BE2C (cell line): ENCODE measurements around the gene SCCPDH.

Experiments
- DNase-seq: peaks from one replicate; pipeline ENCODE4 v3.0.0-alpha.2; 2020
- H3K27me3 ChIP-seq: fragments of 250-450 bp; sonication (Bioruptor Pico); 2 replicates; pipeline ENCODE4 v1.5.1; 2020; ENCODE audit warnings: mild to moderate bottlenecking
- H3K36me3 ChIP-seq: fragments of 250-450 bp; sonication (Bioruptor Pico); 2 replicates; pipeline ENCODE4 v1.5.1; 2020; ENCODE audit warnings: mild to moderate bottlenecking
- H3K4me1 ChIP-seq: fragments of 250-450 bp; sonication (Bioruptor Pico); 2 replicates; pipeline ENCODE4 v1.5.1; 2020
- H3K4me3 ChIP-seq: 2 replicates; pipeline ENCODE4 v1.5.1; 2011; ENCODE audit warnings: low read depth, low read length
- H3K9me3 ChIP-seq: fragments of 250-450 bp; sonication (Bioruptor Pico); 2 replicates; pipeline ENCODE4 v1.5.1; 2020
- CTCF ChIP-seq: IDR thresholded peaks from 2 replicates; pipeline ENCODE4 v1.5.1; 2012; ENCODE audit warnings: mild to moderate bottlenecking, low read depth, low read length

The SCCPDH gene

DNA sequence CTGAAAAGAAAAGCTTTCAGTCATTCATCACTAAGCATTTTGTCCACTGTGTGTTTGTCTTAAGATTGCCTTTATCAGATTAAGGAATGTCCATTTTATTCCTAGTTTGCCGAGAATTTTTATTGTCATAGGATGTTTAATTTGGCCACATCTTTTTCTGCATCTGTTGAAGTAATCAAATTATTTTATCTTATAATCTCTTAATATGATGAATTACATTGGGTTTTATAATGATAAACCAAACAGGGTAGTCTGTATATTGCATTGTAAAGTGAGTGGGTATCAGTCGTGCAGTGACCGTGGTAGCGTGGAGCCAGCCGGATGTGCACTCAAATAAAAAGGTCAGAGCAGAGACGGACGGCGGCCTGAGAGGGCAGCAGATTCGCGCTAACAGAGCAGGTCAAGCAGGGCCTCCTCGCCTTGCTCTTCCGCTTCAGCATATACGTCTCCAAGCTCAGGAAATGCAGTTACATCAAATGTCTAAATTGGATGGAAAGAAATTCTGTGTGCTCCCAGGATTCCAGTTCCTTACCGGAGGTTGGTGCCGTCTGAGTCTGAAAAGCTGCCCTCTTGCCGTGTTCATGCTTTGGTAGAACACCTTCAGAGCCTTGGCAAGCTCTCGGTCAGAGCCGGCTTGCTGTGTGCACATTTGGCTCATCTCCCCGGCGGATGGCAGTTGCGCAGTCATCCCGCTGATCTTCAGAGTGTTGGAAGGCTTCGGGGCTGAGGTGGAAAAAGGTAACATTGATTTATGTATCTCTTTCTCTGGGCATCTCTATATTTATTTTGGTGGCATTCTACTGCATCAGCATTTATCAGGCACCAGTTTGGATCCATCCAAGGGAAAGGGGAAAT is 51.5 kb downstream of the SCCPDH start:
- H3K27me3 ChIP-seq = no peaks in the 10 kb centered on the region
- no peaks in the 10 kb centered on the region for H3K9me3 ChIP-seq
- no peaks in the 10 kb centered on the region for H3K4me1 ChIP-seq
- H3K36me3 ChIP-seq = no peaks in the 10 kb centered on the region
- DNase-seq = no peak
- H3K4me3 ChIP-seq = no peak overlapping the region
- no peak for TF ChIP-seq CTCF

GRCh38 chr1:246776923-246777322 is 52.7 kb downstream of the SCCPDH start:
- Histone ChIP-seq H3K27me3 (no peaks in the 10 kb centered on the region), H3K36me3 (no peaks in the 10 kb centered on the region), H3K4me1 (no peaks in the 10 kb centered on the region), H3K9me3 (no peaks in the 10 kb centered on the region), H3K4me3 (no peak overlapping the region)
- no peak for DNase-seq
- no peak for TF ChIP-seq CTCF

GRCh38 chr1:246778663-246779062 is 54.5 kb downstream of the SCCPDH start:
- H3K36me3 ChIP-seq = no peaks in the 10 kb centered on the region

DNA sequence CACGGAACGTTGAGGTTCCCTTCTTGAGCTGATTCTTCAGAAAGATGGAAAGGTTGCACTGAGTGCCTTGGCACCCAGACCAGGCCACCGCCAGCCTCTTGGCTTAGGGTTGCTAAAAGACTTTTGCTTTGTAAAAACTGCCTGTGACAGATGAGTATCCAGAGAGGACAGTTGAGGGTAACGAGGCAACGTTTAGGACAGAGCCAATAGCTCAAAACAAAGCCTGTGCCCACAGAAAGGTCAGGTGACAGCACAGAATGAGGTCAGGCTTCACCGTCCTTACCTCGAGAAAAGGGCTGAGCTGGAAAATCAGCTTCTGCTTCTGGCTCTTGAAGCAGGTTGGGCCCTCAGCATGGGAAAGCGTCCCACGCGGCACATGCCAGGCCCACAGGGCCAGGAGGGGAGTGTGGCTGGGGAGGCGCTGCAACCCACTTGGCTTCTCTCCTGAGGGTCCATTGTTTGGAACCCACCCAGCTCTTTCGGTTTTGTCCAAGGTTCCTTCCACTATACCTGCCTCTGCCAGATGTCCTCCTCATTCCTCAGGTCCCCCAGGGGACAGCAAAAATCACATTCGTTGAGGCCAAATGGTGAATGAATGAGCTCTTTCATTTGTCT is 55.5 kb downstream of the SCCPDH start:
- TF ChIP-seq CTCF = no peak

More at GRCh38 chr1:246778663-246779062, 54.5 kb downstream of the SCCPDH start:
- Histone ChIP-seq H3K4me3 (no peak overlapping the region), H3K27me3 (no peaks in the 10 kb centered on the region), H3K9me3 (no peaks in the 10 kb centered on the region), H3K4me1 (peaks cover 4% of the 10 kb centered on the region; the same call in 1 of the 2 replicates)
- no peak for TF ChIP-seq CTCF
- no peak for DNase-seq

GRCh38 chr1:246780264-246780663 is 56.1 kb downstream of the SCCPDH start:
- H3K36me3 ChIP-seq = no peaks in the 10 kb centered on the region
- TF ChIP-seq CTCF = no peak
- no peak for DNase-seq
- H3K4me1 ChIP-seq = peaks cover 4% of the 10 kb centered on the region; the same call in 1 of the 2 replicates
- H3K27me3 ChIP-seq = no peaks in the 10 kb centered on the region
- H3K9me3 ChIP-seq = no peaks in the 10 kb centered on the region
- H3K4me3 ChIP-seq = no peak overlapping the region

More for the DNA sequence above, 55.5 kb downstream of the SCCPDH start:
- Histone ChIP-seq H3K4me3 (no peak overlapping the region), H3K4me1 (peaks cover 4% of the 10 kb centered on the region; the same call in 1 of the 2 replicates), H3K27me3 (no peaks in the 10 kb centered on the region), H3K9me3 (no peaks in the 10 kb centered on the region), H3K36me3 (no peaks in the 10 kb centered on the region)
- DNase-seq = no peak

GRCh38 chr1:246781212-246781611 is 57.0 kb downstream of the SCCPDH start:
- no peak for DNase-seq
- peaks cover 4% of the 10 kb centered on the region; the same call in 1 of the 2 replicates for H3K4me1 ChIP-seq
- H3K36me3 ChIP-seq = no peaks in the 10 kb centered on the region
- no peaks in the 10 kb centered on the region for H3K27me3 ChIP-seq
- no peaks in the 10 kb centered on the region for H3K9me3 ChIP-seq
- no peak overlapping the region for H3K4me3 ChIP-seq
- no peak for TF ChIP-seq CTCF
